RCC 7860 (cell line): Measurements from ENCODE around the gene PPP1R2B.
"Not testable (repeated sequence)": the region's sequence is repeated elsewhere in the genome, so short reads cannot be mapped to it uniquely, and the experiment has no call there.

Experiments
- DNase-seq: peaks from one replicate; pipeline ENCODE4 v3.0.0-alpha.2; 2015; ENCODE audit warnings: low spot score
- FAIRE-seq: peaks from 2 replicates; lab custom pipeline; 2012; peaks lifted over from hg19 to GRCh38; lab: Jason Lieb, UNC

The PPP1R2B gene

DNA sequence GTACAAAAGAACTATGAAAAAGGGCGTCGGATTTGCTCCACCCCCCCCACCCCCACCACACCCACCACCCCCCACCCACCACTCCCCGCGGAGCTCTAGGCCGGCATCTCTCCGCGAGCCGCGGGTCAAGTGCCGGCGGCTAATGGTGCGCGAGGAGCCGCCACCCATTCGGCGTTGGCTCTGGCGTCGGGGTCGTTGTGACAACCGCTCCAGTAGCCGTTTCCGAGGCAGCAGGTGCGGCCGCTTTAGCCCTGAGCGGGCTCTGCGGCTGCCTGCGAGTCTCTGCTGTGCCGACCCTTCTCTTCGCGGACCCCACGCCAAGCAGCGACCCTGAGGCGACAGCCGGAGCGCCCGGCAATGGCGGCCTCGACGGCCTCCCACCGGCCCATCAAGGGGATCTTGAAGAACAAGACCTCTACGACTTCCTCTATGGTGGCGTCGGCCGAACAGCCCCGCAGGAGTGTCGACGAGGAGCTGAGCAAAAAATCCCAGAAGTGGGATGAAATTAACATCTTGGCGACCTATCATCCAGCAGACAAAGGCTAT lies at the start of gene PPP1R2B:
Gene PPP1R2B, plus strand, starts transcription at position 90 of the 546 bp plus-strand sequence. Its CDS starts 268 bp downstream, at position 358.
- DNase-seq, result no peak
- no peak for FAIRE-seq

- FAIRE-seq (no peak), DNase-seq (no peak)
Observed at GRCh38 chr5:156800929-156801328, 49.2 kb upstream of the PPP1R2B start.

DNA sequence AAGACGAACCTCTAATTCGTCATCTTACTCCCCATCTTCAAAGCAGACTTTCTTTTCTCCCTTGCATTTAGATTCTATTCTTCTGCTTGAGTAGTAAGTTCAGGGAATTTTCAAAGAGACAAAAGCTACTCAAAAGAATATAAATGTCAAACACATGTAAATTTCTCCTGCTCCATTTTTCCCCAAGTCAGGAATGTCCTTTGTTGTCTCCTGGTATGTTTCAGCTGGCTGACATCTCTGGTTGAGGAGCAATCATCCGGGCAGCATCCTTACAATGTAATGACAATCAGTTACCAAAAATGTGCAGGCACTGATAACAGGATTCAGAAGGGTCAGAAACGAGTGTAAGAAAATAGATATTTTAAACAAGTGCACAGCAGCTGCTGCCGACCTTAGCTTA lies 47.6 kb upstream of the PPP1R2B start:
- no peak for FAIRE-seq
- no peak for DNase-seq

DNA sequence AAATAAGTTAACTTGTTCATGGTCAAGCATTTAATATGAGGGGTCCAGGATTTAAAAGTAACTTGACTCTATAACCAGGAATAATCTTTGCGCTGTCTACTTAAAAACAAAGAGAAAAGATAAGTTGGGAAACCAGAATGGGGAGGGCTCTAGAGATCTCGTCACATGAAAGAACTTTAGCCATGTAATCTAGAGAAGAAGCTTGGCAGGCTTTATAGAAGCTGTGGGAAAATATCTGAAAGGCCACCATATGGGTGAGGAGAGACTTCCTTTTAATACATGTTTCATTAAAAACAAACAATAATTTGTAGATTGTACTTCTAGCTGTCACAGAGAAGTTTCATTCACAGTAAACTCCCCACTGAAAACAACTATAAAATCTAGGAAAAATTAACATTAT lies 46.7 kb upstream of the PPP1R2B start:
- DNase-seq, result no peak
- FAIRE-seq, result no peak

DNA sequence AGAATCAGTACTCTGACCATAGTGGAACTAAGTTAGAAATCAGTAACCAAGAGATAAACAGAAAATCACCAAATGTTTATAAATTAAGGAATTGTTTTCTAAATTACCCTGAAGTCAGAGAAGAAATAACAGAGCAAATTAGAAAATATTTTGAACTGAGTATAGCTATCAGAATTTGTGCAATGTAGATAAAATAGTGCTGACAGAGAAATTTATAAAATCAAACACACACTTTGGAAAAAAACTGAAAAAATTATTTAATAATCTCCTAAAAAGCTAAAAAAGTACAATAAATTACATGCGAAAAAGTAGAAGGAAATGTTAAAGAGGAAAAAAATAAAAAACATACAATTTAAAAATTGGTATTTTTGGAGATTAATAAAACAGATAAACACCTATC lies 37.1 kb upstream of the PPP1R2B start:
- FAIRE-seq, result peak; percentile 18
- no peak for DNase-seq

DNA sequence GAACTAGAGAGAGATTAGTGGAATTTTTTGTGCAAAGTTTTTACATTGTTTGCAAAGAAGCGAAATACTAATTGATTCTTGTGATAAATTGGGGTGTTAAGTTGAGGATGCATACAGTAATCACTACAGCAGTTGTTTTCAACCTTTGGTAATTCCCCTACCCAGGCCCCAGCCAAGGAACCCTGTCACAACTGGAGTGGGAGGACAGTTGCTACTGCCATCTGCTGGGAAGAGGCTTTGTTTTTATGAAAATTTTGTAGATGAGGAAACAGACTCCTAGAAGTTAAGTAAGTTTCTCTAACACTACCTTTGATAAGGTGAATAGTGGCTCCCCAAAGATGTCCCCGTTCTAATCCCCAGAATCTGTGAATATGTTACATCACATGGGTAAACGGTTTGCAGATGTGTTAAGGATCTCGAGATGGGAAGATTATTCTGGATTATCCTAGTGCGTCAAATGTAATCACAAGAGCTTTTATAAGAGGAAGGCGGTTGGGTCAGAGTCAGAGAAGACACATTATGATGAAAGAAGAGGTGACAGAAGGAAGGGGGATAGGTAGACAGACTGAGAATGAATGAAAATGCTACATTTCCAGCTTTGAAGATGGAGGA lies 34.0 kb upstream of the PPP1R2B start:
- FAIRE-seq, result no peak
- no peak for DNase-seq

- FAIRE-seq, result no peak
- DNase-seq, result no peak
Observed at GRCh38 chr5:156819537-156819936, 30.6 kb upstream of the PPP1R2B start.

DNA sequence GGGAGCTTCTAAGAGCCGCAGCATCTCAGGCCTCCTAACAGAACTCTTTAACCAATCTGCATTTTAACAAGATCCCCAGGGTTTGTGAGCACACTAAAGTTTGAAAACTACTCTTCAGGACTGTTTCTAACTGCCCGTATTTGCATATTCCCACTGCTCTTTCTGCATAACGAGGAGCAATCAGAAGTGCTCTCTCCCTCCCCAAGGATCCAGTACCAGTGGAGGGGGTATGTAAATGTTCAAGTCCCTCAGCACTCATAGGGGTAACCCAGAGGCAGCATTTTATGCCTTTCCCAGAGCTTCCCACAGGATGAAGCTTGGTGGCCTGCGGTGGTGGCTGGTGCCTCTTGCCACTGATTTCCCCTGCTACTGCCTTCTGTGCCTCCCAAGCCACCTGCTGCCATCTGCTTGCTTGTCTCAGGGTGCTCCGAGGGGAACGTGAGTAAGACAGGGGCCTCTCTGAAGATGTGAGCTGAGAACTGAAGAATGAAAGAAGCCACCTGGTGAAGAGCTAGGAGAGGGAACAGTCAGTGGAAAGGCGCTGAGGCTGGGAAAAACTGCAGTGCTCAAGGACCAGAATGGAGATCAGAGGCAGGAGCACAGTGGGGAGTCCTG lies 30.0 kb upstream of the PPP1R2B start:
- no peak for FAIRE-seq

DNA sequence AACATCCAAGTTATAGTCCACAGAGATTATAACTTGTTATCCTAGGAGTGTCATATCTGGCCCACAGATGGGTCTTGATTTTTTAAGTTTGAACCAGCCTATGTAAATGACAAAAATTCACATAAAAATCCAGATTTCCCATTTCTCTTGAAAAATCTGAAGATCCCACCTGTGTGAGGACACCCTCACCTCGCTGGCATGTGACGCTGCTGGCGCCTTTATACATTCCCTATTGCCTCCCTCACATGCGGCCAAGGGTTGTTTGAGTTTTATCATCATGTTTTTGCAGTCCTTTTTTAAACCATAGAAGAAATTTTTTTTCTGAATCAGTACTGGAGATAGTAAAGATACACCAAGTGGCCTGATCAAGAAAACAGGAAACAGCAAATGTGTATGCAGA lies 25.9 kb upstream of the PPP1R2B start:
- no peak for DNase-seq
- FAIRE-seq, result no peak

More for the DNA sequence above, 30.0 kb upstream of the PPP1R2B start:
- no peak for DNase-seq

DNA sequence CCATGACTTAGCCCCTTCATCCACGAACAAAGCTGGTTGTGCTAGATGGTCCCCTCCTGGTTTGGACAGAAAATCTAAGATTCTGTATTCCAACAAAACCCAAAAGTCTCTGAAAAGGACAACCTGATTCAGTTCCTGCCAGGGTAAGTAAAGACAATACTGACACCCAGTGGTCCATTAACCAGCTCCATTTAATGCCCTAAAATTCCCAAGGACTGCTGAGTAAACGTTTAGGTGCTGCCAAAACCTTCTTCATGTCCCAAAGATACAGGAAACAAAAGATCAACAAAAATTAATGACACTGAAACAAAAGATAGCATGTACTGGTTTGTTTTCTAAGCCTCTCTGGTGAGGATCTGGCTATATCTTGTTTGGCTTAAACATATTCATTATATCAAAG lies 25.3 kb upstream of the PPP1R2B start:
- DNase-seq, result no peak
- no peak for FAIRE-seq

DNA sequence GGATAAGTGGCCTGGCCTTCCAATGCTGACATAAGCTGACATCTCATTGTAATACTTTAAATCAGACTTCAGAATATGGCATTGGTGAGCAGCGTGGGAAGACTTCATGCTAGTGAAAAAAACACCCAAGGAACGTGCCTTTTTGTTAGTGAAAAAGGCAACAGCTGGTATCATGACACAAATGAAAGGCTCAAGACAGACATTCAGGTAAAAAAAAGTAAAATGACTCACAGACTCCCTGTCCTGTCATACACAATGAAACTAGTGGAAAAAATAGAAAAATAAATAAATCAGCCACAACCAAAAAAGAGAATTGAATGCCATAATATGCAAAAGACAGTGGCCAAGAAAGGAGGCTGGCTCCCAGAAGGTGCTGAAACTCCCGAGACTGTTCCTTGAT lies 24.4 kb upstream of the PPP1R2B start:
- FAIRE-seq (no peak), DNase-seq (no peak)

DNA sequence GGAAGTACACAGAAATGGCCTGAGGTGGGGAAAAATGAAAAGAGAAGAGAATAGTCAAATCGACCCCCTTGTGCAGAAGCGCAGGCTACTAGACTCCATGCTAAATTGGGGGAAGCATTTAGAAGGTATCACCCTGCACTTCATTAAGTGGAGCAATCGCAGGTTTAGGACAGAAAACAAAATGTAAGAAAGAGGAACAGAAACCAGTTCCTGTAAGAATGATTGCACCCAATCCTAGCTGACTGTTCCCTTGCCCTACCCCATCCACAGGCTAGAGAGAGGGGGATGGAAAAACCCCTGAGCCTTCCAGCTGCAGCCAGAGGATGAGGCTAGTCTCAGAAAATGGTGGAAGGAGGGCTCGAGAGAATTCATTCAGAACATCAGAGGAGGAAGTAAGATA lies 23.9 kb upstream of the PPP1R2B start:
- no peak for DNase-seq
- no peak for FAIRE-seq

DNA sequence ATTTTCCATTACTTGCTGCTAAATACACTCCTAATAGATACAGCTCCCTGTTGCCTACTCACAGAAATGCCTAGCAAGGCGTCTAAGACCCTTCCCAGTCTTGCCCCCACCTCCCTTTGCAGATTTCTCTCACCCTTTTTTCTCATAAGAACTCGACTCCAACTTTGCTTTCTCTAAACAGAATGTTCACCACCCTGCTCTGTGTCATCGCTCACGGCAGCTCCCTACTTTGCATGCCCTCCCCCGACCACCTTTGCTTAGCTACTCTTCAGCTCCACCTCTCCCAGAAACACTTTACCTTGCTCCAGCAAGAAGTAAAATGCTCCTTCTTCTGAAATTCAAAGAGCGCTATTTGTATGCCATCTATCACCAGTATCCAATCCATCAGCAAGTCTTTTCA lies 15.2 kb upstream of the PPP1R2B start:
- DNase-seq (no peak), FAIRE-seq (no peak)

DNA sequence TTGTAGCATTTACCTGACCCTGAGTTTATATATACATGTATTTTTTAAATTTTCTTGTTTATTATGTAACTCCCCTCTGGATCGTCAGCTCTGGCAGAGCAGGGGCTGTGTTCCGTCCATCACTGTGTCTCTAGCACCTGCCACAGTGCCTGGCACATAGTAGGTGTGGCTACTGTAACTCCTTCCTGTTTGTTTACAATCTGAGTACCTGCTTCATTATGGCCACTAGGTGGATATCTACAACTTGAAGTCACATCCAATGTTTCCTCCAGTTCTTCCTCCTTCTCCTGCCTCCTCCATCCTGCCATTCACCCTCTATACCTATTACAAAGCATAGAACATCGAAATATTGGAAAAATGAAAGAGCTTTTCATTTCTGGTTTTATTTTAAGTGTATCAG lies 14.2 kb upstream of the PPP1R2B start:
- peak; percentile 21 for DNase-seq
- no peak for FAIRE-seq

- no peak for DNase-seq
- FAIRE-seq, result no peak
Observed at GRCh38 chr5:156836846-156837245, 13.2 kb upstream of the PPP1R2B start.

DNA sequence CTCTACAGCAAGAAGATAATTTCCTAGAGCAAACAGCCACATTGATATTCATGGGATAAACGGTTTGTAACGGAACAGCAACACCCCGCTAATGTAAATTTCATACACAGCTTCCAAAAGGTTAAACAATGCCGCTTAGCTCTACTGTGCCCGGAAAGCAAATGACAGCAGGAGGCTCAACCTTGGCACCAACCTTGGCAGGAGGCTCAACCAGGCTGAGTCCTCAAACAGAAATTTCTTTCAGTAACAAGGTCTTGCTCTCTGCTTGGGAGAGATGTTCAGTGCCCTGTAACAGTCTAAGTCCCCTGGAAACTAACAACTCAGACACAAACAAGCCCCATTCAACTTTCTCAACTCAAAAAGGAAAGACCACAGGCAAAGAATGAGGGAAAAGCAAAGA lies 11.1 kb upstream of the PPP1R2B start:
- FAIRE-seq (no peak), DNase-seq (no peak)

- FAIRE-seq, result no peak
Observed at GRCh38 chr5:156841737-156842136, 8.4 kb upstream of the PPP1R2B start.

DNA sequence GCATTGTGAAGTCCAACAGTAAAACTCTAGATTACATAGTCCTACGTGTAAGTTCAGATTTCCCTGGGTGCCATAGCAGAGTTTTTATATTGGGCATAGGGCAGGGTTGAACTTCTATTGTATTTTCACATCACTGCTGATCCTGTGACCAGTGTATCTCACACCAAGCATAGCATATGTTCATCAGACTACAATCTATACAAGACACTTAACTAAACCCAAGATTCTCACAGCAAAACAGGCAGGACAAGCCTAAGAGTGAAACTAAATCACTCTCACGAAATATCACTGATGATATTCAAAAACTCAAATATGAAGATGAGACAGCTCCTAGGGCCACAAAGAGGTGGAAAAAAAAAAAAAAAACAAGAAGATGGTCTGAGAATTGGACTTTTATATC lies 3.2 kb upstream of the PPP1R2B start:
- DNase-seq (no peak), FAIRE-seq (no peak)

More at GRCh38 chr5:156841737-156842136, 8.4 kb upstream of the PPP1R2B start:
- DNase-seq, result no peak

- not testable (repeated sequence) for FAIRE-seq
Observed at GRCh38 chr5:156848447-156848846, 1.6 kb upstream of the PPP1R2B start.

GRCh38 chr5:156851880-156852279 lies 1.8 kb downstream of the PPP1R2B start:
- no peak for FAIRE-seq
- DNase-seq, result no peak

More at GRCh38 chr5:156848447-156848846, 1.6 kb upstream of the PPP1R2B start:
- not testable (repeated sequence) for DNase-seq

DNA sequence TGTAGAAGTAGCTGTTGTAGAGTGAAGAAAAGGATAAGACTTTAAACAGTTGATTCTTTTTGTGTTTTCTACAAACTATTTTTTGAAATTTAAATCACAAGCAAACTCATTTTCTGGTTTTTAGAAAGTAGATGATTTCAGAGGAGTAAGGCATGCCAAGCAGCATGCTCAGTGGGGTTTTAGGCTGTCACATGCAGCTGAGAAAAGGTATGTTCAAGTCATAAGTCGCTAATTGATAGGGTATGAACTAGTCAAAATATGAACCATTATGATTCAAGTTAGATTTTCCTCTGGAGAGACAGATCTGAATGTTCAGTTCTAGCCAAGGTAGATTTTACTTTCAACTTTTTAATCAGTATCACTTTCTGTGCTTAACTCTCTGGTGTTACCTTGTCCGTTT lies 3.0 kb downstream of the PPP1R2B start:
- not testable (repeated sequence) for DNase-seq, FAIRE-seq

GRCh38 chr5:156865427-156865826 lies 15.3 kb downstream of the PPP1R2B start:
- DNase-seq (no peak), FAIRE-seq (no peak)

GRCh38 chr5:156870498-156870839 lies 20.4 kb downstream of the PPP1R2B start:
- FAIRE-seq (no peak), DNase-seq (no peak)
